Trophoblast cell (in vitro differentiated cells and primary cell): Measurements from ENCODE around the gene ZNF85.

Experiments
- DNase-seq, 2 donors: peaks; one replicate each; pipeline ENCODE4 v3.0.0-alpha.2; 2016
- H2AFZ ChIP-seq: 2 replicates; pipeline ENCODE4 v1.6.1; 2013; ENCODE audit warnings: low read length, moderate library complexity, mild to moderate bottlenecking; ENCODE audit not compliant: insufficient read depth, poor library complexity
- H2AK5ac ChIP-seq: 2 replicates; pipeline ENCODE4 v1.6.1; 2013; ENCODE audit warnings: mild to moderate bottlenecking, low read length
- H2BK120ac ChIP-seq: 2 replicates; pipeline ENCODE4 v1.6.1; 2013; ENCODE audit warnings: low read length, mild to moderate bottlenecking, moderate library complexity; ENCODE audit not compliant: insufficient read depth, poor library complexity
- H2BK12ac ChIP-seq: 2 replicates; pipeline ENCODE4 v1.6.1; 2013; ENCODE audit warnings: mild to moderate bottlenecking, low read length, moderate library complexity
- H2BK5ac ChIP-seq: 2 replicates; pipeline ENCODE4 v1.6.1; 2013; ENCODE audit warnings: low read length, low read depth, moderate library complexity, mild to moderate bottlenecking; ENCODE audit not compliant: poor library complexity
- H3K14ac ChIP-seq: 2 replicates; pipeline ENCODE4 v1.6.1; 2013; ENCODE audit warnings: mild to moderate bottlenecking, low read length
- H3K18ac ChIP-seq: 2 replicates; pipeline ENCODE4 v1.6.1; 2013; ENCODE audit warnings: mild to moderate bottlenecking, low read length
- H3K23ac ChIP-seq: 2 replicates; pipeline ENCODE4 v1.6.1; 2013; ENCODE audit warnings: low read length
- H3K27ac ChIP-seq: 2 replicates; pipeline ENCODE4 v1.5.1; 2013; ENCODE audit warnings: low read depth, mild to moderate bottlenecking, inconsistent platforms, low read length, moderate library complexity
- H3K27me3 ChIP-seq: 2 replicates; pipeline ENCODE4 v1.6.1; 2013; ENCODE audit warnings: inconsistent platforms, mild to moderate bottlenecking, low read length, moderate library complexity; ENCODE audit not compliant: insufficient read depth
- H3K36me3 ChIP-seq, 2 experiments: 1 replicate in 1 of 2; 2 replicates in 1 of 2; pipeline ENCODE4 v1.6.1; 2013; ENCODE audit warnings: low read length in 2 of 2, mild to moderate bottlenecking in 2 of 2, moderate library complexity in 1 of 2; ENCODE audit not compliant: insufficient read depth in 2 of 2, control insufficient read depth in 1 of 2
- H3K4ac ChIP-seq: 2 replicates; pipeline ENCODE4 v1.6.1; 2013; ENCODE audit warnings: low read depth, mild to moderate bottlenecking, low read length, moderate library complexity
- H3K4me1 ChIP-seq, 2 experiments: 1 replicate in 1 of 2; 2 replicates in 1 of 2; pipeline ENCODE4 v1.6.1; 2013; ENCODE audit warnings: low read length in 2 of 2, mild to moderate bottlenecking in 2 of 2, moderate library complexity in 1 of 2; ENCODE audit not compliant: insufficient read depth in 2 of 2, control insufficient read depth in 1 of 2
- H3K4me2 ChIP-seq: 2 replicates; pipeline ENCODE4 v1.6.1; 2013; ENCODE audit warnings: inconsistent platforms, mild to moderate bottlenecking, low read length, moderate library complexity
- H3K4me3 ChIP-seq: 2 replicates; pipeline ENCODE4 v1.5.1; 2013; ENCODE audit warnings: mild to moderate bottlenecking, low read depth, low read length, inconsistent platforms
- H3K79me1 ChIP-seq: one replicate; pipeline ENCODE4 v1.6.1; 2013; ENCODE audit warnings: low read length
- H3K79me2 ChIP-seq: 2 replicates; pipeline ENCODE4 v1.6.1; 2013; ENCODE audit warnings: low read length, mild to moderate bottlenecking; ENCODE audit not compliant: control insufficient read depth, insufficient read depth, poor library complexity
- H3K9ac ChIP-seq: 2 replicates; pipeline ENCODE4 v1.6.1; 2013; ENCODE audit warnings: mild to moderate bottlenecking, low read length
- H3K9me3 ChIP-seq: 2 replicates; pipeline ENCODE4 v1.6.1; 2013; ENCODE audit warnings: low read depth, mild to moderate bottlenecking, control low read depth, inconsistent platforms, low read length; ENCODE audit not compliant: insufficient read depth
- H4K12ac ChIP-seq: 2 replicates; pipeline ENCODE4 v1.6.1; 2013; ENCODE audit warnings: low read depth, mild to moderate bottlenecking, low read length, moderate library complexity
- H4K8ac ChIP-seq: 2 replicates; pipeline ENCODE4 v1.6.1; 2013; ENCODE audit warnings: low read depth, mild to moderate bottlenecking, low read length, moderate library complexity
- H4K91ac ChIP-seq: one replicate; pipeline ENCODE4 v1.6.1; 2013; ENCODE audit warnings: low read depth, mild to moderate bottlenecking, low read length, moderate library complexity
- WGBS: extraction: QIAGEN DNeasy Blood & Tissue Kit; methylation state at CpG from one replicate; pipeline ENCODE4 v1.1.7; 2013; ENCODE audit warnings: missing lambda C conversion rate; ENCODE audit not compliant: insufficient read length, insufficient coverage; ENCODE audit errors: extremely low coverage; 5-methylcytosine and 5-hydroxymethylcytosine counted together

ZNF85 gene

DNA sequence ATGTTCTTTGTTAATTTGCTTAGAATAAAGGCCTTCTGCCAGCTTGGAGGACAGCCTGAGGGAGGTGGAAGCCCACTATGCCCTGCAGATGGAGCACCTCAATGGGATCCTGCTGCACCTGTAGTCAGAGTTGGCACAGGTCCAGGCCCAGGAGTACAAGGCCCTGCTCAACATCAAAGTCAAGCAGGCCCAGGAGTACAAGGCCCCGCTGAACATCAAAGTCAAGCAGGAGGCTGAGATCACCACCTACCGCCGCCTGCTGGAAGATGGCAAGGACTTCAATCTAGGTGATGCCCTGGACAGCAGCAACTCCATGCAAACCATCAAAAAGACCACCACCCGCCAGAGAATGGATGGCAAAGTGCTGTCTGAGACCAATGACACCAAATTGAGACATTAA lies 41.7 kb downstream of the ZNF85 start:
- no peak overlapping the region for H2BK120ac ChIP-seq
- no peaks in the 10 kb centered on the region for H3K79me1 ChIP-seq
- no peak overlapping the region for H3K18ac ChIP-seq
- H3K14ac ChIP-seq, result no peak overlapping the region
- H2BK12ac ChIP-seq, result no peak overlapping the region
- no peak overlapping the region for H2AFZ ChIP-seq
- no peak for DNase-seq
- H2AK5ac ChIP-seq, result no peak overlapping the region
- no peak overlapping the region for H3K27ac ChIP-seq
- no peak overlapping the region for H4K12ac ChIP-seq
- peaks cover 2% of the 10 kb centered on the region for H3K9me3 ChIP-seq
- no peak overlapping the region for H3K4ac ChIP-seq
- no peak overlapping the region for H4K91ac ChIP-seq
- H4K8ac ChIP-seq, result no peak overlapping the region
- H3K79me2 ChIP-seq, result no peaks in the 10 kb centered on the region
- H3K23ac ChIP-seq, result no peak overlapping the region
- no peaks in the 10 kb centered on the region for H3K27me3 ChIP-seq
- H3K4me3 ChIP-seq, result no peak overlapping the region
- no CpG with 5 or more reads among the region's 4 CpGs for WGBS
- no peak overlapping the region for H3K4me2 ChIP-seq
- no peaks in the 10 kb centered on the region for H3K4me1 ChIP-seq
- H3K9ac ChIP-seq, result no peak overlapping the region
- H3K36me3 ChIP-seq, result no peaks in the 10 kb centered on the region
- H2BK5ac ChIP-seq, result no peak overlapping the region

DNA sequence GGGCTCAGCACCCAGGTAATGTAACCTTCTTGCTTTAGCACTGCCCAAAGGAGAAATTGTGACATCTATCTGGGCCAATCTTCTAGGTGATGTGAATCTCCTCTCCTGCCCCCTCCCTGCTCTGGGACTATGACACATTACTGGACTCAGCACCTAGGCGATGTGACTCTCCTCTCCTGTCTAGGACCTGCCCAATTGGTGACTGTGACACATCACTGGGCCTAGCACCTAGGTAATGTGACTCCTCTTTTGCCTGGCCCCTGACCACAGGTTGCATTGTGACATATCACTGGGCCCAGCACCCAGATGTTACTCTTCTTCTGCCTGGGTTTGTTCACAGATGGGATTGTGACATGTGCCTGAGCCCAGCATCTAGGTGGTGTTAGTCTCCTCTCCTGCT lies 45.0 kb downstream of the ZNF85 start:
- no peak overlapping the region for H3K14ac ChIP-seq
- no peak overlapping the region for H2BK120ac ChIP-seq
- no peak overlapping the region for H3K9ac ChIP-seq
- H3K4me2 ChIP-seq, result no peak overlapping the region
- no peaks in the 10 kb centered on the region for H3K79me2 ChIP-seq
- no peak overlapping the region for H2AK5ac ChIP-seq
- no CpG with 5 or more reads among the region's 1 CpG for WGBS
- H2BK12ac ChIP-seq, result no peak overlapping the region
- no peak overlapping the region for H4K91ac ChIP-seq
- H3K4ac ChIP-seq, result no peak overlapping the region
- no peak overlapping the region for H2AFZ ChIP-seq
- H4K12ac ChIP-seq, result no peak overlapping the region
- no peaks in the 10 kb centered on the region for H3K4me1 ChIP-seq
- DNase-seq, result peak in 1 of 2 donors; percentile 34
- no peak overlapping the region for H4K8ac ChIP-seq
- H3K79me1 ChIP-seq, result no peaks in the 10 kb centered on the region
- no peaks in the 10 kb centered on the region for H3K27me3 ChIP-seq
- no peak overlapping the region for H3K23ac ChIP-seq
- no peaks in the 10 kb centered on the region for H3K36me3 ChIP-seq
- no peak overlapping the region for H2BK5ac ChIP-seq
- H3K4me3 ChIP-seq, result no peak overlapping the region
- no peak overlapping the region for H3K18ac ChIP-seq
- no peak overlapping the region for H3K27ac ChIP-seq
- peaks cover 1% of the 10 kb centered on the region for H3K9me3 ChIP-seq

DNA sequence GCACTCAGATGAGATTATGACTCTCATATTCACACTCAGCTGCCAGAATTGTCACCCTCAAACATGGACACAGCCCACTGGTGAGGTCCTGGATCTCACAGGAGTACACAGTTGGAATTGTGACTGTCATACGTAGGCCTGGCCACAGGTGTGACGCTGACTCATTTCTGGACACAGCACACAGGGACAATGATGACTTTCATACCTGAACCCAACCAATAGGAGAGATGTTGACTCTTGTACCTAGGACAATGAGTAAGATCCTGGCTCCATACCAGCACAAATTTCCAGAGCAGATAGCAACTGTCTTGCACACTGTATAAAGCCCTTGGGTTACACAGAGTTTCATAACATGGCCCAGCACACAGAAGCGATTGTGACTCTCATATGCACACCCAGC lies 46.4 kb downstream of the ZNF85 start:
- Histone ChIP-seq H3K4me1 (no peaks in the 10 kb centered on the region), H3K27me3 (no peaks in the 10 kb centered on the region), H3K4ac (no peak overlapping the region), H3K79me1 (no peaks in the 10 kb centered on the region), H4K8ac (no peak overlapping the region), H3K9ac (no peak overlapping the region), H2BK5ac (no peak overlapping the region), H3K79me2 (no peaks in the 10 kb centered on the region), H3K14ac (no peak overlapping the region), H3K36me3 (no peaks in the 10 kb centered on the region), H3K9me3 (peaks cover 1% of the 10 kb centered on the region), H2BK12ac (no peak overlapping the region), H2BK120ac (no peak overlapping the region), H2AFZ (no peak overlapping the region), H3K4me2 (no peak overlapping the region), H3K27ac (no peak overlapping the region), H2AK5ac (no peak overlapping the region), H3K18ac (no peak overlapping the region), H4K12ac (no peak overlapping the region), H3K4me3 (no peak overlapping the region), H3K23ac (no peak overlapping the region), H4K91ac (no peak overlapping the region)
- no CpG with 5 or more reads among the region's 3 CpGs for WGBS
- DNase-seq, result peak; percentile 22 to 23

DNA sequence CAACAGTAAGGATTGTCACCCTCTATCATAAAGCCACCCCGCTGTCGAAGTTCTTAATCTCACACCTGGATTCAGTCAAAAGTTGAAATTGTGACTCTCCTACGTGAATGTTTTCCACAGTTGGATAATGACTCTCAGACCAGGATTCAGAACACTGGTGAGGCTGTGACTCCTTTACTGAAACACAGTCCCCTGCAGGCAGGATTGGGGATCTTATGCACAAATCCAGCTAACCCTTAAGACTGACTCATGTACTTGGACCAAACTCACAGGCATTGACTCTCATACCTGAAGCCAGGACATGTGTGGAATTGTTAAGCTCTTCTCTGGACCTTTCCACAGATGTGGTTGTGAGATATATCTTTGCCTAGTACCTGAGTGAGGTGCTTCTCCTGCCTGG lies 46.8 kb downstream of the ZNF85 start:
- Histone ChIP-seq H4K8ac (no peak overlapping the region), H2BK120ac (no peak overlapping the region), H4K91ac (no peak overlapping the region), H3K79me2 (no peaks in the 10 kb centered on the region), H3K4me1 (no peaks in the 10 kb centered on the region), H3K4ac (no peak overlapping the region), H3K9ac (no peak overlapping the region), H3K4me2 (no peak overlapping the region), H3K4me3 (no peak overlapping the region), H2BK12ac (no peak overlapping the region), H3K23ac (no peak overlapping the region), H3K79me1 (no peaks in the 10 kb centered on the region), H3K27me3 (no peaks in the 10 kb centered on the region), H2AFZ (no peak overlapping the region), H2BK5ac (no peak overlapping the region), H3K27ac (no peak overlapping the region), H4K12ac (no peak overlapping the region), H3K9me3 (peaks cover 1% of the 10 kb centered on the region), H3K18ac (no peak overlapping the region), H3K14ac (no peak overlapping the region), H3K36me3 (no peaks in the 10 kb centered on the region), H2AK5ac (no peak overlapping the region)
- no CpG with 5 or more reads among the region's 3 CpGs for WGBS
- DNase-seq, result no peak
